IPS DF 4.7 (cell line): ENCODE results near the gene RHCG.

Experiments used
- DNase-seq: peaks from one replicate; pipeline ENCODE4 v3.0.0-alpha.2; 2013; ENCODE audit warnings: low spot score; ENCODE audit errors: extremely low read depth

The RHCG gene

DNA sequence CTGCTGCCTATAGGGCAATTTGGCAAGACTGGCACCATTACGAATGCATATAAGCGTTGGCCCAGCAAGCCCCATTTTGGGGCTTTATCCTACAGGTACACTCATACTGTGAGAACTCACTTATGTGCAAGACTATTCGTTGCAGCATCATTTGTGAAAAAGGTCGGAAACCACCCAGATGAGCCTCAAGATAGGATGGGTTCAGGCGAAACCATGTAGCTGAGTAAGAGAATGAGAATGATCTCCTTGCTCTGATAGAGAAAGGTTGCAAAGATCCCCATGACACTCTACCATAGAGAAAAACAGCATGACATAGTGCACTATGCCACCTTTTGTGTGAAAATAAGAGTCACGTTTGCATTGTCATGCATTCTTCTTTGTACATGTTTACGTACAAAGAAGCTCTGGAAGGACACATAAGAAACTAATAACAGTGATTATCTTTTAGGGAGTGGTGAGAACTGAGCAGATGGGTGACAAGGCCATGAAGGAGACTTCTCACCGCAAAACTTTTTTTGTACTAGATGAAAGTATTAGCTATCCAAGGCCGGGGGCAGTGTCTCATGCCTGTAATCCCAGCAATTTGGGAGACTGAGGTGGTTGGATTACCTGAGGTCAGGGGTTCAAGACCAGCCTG lies 50.0 kb downstream of the RHCG start:
- DNase-seq: no peak

DNA sequence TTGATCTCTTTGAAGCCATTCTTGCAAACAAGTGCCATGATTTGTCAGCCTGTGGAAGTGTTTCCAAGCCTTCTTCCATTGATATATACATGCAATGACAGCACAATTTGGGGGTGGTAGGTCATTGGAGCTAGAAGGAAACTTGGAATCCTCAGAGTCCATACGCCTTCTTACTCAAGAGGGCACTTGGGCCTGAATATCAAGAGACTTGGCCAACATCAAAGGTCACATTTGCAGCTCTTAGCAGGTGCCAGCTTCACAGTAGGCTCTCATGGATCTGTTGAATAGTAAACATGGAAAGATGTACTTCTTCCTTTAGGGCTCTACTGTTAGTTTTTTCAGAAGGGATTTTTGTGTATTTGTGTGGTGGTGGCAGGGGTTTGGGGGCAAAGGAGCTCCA lies 50.9 kb downstream of the RHCG start:
- DNase-seq: no peak

GRCh38 chr15:89444241-89445225 lies 51.9 kb downstream of the RHCG start:
- DNase-seq: no peak

GRCh38 chr15:89443581-89443980 lies 52.8 kb downstream of the RHCG start:
- no peak for DNase-seq

DNA sequence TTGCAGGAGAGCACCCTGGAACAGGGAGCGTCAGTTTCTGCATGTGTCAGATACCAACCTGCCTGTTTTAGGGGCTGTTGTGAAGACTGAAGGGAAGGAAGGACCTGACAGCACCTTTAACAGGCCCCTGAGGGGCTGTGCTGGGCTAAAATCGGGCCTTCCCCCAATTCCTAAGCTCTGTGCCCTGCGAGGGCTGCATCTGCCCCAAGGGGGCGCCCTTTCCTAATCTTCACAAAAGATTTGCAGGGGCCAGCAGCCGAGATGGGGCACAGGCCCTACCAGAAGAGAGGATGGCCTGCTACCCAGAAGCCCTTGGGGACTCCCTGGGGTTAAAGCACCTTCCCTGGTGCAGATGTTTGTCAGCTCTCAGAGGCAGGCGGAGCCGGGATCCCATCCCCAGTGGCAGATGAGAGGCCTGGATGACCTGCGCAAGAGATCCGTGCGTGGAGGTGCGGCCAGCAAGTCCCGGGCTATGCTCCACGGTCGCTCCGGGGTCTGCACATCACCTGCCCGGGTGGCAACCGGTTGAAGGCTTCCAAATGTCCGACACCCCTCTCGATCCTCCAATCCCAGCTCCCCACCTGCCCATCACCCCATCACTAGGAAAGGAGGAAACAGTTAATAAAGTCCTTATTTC lies 53.6 kb downstream of the RHCG start:
- no peak for DNase-seq

DNA sequence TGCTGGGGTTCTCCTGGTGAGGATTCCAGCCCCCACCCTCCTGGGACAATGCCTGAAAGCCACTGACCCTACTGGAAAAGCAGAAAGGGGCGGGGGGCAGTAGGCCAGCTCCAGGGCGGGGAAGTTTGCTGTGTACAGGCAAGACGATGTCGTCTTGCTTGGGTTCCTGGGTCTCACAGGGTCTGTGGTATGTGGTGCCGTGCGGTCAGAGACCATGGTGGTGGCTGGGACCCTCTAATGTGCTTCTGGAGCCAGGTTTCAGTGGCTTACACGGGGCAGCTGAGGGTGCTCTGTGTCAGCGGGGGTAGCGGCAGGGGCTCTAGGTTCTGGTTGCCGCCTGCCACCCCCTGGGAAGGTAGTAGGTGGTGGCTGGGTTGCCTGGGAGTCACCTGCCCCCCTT lies 54.2 kb downstream of the RHCG start:
- DNase-seq: no peak

- no peak for DNase-seq
Measured at GRCh38 chr15:89441295-89441812, 55.0 kb downstream of the RHCG start.

DNA sequence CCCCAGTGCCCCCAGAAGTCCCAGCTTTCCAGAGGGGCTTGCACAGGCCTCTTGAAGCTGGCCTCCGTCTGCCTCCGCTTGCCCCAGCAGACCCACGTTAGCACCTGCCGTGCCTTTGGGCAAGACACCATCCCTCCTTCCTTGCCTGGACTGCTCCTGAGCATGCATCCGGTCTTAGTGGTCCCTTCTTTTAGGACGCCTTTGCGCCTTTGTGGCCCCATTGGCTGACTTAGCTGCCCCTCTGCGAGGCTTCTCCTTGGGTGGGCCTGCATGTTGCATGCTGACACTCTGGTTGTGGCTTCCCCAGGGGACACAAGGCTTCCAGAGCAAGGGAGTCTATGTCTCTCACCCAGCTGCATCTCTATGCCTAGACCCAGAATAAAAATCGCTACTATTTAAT lies 56.6 kb downstream of the RHCG start:
- no peak for DNase-seq

- no peak for DNase-seq
Measured at GRCh38 chr15:89436560-89437311, 59.6 kb downstream of the RHCG start.

DNA sequence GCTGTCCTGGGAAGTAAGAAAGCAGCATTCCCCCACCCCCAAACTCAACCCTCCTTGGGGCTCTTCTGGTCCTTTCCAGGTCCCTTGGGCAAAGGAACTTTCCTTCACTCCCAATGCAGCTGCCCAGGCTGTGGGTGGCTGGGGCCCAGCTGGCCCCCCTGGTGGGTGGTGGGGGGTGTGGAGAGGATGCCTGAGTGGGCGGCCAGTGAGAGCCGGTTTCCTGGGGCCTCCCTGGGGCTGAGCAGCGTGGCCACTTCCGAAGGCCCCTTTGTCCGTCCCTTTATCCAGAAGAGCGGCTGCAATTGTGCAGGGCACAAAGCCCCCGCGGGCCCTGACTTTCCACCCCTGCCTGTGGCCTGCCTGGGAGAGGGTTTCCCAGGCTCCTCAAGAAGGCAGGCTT lies 61.0 kb downstream of the RHCG start:
- DNase-seq: no peak

- DNase-seq: no peak
Measured at GRCh38 chr15:89433686-89434085, 62.7 kb downstream of the RHCG start.

DNA sequence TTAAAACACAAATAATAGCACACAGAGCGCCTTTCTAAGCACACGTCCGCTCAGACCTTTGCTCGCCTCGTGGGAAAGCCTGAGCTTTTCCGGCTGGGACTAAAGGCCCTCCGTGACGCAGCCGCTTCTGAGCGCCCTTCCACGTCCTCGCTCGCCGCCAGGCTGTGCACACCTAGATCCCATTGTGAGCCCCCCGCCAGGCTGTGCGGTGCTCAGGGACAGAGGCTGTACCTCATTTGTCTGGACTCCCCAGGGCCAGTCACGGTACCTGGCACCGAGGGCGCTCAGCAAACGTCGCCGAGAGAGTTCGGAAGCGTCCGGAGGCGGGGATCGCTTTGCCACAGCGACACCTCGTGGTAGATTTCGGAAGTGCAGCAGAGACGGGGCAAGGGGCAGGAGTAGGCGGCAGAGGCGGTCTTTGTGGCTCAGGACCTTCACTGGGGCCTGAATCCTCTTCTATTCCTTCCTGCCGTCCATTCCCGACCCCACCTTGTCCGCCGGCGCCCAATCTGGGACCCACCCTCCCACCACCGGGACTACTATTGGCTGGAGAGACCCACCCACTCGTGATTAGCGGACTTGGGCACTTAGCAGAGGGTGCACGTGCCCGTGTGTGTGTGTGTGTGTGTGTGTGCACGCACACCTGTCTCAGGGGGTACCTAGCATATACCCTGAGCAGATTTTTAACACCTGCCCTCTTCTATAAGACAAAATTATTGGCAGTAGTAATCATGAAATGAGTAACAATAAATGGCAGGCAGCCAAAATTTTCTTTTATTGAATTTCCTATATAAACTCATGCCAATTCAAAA lies 65.6 kb downstream of the RHCG start:
- no peak for DNase-seq

DNA sequence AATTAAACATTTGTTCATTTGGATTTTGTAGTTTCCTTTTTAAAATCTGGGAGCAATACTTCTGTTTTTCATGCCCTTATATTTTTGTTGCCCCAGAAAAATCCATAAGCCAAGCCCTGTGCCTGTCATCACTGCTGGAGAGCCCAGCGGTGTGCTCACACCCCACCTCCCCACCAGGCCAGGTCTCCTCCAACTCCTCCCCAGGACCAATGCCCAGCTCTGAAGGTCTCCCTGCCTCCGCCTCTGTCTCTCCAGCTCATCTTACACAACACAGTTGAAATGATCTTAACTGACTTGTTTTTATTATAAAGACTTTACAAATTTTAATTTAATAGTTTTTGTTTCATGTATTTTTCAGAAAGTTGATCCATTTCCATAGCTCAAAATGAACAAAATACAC lies 66.4 kb downstream of the RHCG start:
- no peak for DNase-seq

GRCh38 chr15:89429023-89429422 lies 67.4 kb downstream of the RHCG start:
- DNase-seq: no peak

DNA sequence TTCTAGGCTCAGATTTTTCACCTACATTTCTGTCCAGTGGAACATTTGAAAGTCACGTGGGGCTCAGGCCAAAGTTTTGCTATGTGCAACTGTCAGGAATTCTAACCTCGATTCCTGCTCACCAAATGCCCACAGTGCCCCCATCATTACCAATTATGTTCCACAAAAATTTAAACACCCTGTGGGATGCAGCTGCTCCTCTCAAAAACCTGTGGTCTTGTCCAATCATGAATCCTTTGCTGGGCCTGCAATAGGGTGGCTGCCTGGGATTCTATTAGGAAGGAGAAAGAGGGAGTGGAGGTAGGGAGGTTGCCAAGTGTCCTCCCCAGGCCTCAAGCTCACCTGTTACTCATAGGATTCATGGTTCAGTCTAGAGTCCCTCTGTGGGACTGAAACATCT lies 68.1 kb downstream of the RHCG start:
- DNase-seq: no peak

GRCh38 chr15:89426500-89426899 lies 69.9 kb downstream of the RHCG start:
- no peak for DNase-seq

- DNase-seq: no peak
Measured at GRCh38 chr15:89423981-89424380, 72.4 kb downstream of the RHCG start.
